Inferior parietal cortex (tissue), 1 donor: ENCODE data around the gene DERL3.

ENCODE experiments used
- DNase-seq: peaks from one replicate; pipeline ENCODE4 v3.0.0-alpha.2; 2016; ENCODE audit errors: extremely low spot score

DERL3 gene

DNA sequence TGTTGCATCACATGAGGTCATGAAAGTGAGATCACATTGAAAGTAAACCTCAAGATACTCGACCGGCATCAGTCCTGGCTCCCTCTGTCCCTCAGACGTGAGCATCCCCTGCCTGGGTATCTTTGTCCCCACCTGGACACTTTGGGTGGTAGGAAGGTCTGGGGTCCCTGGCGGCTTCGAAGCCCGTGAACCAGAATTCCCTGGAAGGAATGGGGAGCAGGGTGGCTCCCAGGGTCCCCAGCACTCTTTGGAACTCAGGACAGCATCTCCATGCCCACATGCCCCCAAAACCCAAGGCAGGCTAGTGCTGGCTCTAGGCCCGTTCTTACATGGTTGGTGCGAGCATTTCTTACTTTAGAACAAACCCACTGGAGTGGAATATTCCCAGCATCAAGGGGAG is 7.5 kb downstream of the DERL3 start:
- no peak for DNase-seq

DNA sequence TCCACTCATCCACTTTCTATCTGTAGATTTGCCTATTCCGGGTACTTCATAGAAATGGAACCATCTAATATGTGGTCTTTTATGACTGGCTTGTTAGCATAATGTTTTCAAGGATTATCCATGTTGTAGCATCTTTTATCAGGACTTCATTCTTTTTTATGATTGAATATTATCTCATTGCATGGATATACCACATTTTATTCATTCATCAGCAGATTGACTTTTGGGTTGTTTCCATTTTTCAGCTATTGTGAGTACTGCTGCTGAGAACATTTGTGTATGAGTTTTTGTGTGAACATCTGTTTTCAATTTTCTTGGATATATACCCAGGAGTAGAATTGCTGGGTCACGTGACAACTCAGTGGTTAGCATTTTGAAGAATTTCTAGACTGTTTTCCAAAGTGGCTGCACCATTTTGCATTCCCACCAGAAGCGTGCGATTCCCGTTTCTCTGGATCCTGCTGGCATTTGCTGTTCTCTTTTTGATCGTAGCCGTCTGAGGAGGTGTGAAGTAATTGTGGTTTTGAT is 8.9 kb downstream of the DERL3 start:
- DNase-seq = no peak

DNA sequence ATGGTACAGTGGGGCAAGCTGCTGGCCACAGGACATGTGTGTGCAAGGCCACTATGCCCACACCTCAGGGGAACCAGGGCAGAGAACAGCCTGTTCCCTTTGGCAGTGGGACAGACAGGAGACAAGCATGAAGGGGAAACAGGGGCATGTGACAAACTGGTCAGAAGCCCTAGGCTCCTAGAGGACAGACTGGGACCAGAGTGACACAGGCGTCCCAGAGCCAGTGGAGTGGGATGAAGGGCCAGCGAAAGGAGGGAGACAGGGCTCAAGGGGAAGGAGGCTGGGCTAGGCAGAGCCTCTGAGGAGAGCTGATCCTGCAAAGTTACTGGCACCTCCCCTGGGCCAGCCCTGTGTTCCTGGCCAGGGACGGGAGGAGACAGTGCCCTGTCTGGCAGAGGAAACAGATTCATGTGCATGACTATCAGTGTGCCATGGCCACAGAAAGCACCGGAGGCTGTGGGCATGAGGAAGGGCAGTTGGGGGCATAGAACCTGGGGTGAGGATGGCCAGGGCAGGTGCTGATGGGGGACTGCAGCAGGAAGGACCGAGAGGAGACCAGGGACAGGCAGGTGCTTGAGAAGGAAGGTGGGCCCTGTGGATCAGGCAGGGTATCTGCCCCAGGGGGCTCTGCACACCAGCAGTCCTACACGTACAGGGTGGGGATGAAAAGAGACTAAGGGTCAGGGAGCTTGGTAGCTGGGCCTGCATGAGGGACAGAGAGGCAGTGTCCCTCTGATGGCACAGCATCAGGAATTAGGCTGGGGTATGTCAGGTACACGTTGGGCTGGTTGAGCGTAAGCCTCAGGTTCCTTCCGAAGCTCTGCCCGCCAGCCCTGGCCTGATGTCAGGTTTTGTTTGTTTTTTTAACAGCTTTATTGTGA is 9.8 kb downstream of the DERL3 start:
- no peak for DNase-seq

DNA sequence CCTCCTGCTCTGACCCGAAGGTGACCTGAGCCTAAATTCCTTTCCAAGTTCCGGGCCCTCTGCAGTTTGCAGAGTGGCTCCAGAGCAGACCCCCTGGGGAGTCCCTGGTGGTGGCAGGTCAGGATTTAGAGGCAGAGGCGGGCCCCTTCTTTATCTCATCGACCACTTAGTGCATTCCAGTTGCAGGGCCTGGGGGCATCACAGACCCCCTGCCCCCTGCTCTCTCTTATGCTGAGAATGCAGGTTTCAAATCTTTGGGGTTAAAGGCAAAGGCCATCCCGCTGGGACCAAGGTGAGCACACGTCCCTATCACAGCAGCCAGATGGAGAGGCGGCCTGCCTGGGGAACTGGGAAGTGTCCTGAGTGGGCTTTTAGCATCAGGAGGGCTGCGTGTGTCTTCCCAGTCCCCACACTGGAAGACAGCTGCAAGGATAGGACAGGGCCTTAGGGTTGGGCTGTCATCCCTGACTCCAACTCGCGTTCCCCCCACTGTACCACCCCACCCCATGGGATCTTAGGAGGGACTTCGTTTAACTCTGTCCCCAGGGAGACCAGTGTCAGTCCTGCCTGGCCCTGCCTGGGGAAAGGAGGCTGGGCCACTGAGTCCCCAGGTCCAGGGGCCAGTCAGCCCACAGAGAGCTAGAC is 11.3 kb downstream of the DERL3 start:
- DNase-seq = no peak

DNA sequence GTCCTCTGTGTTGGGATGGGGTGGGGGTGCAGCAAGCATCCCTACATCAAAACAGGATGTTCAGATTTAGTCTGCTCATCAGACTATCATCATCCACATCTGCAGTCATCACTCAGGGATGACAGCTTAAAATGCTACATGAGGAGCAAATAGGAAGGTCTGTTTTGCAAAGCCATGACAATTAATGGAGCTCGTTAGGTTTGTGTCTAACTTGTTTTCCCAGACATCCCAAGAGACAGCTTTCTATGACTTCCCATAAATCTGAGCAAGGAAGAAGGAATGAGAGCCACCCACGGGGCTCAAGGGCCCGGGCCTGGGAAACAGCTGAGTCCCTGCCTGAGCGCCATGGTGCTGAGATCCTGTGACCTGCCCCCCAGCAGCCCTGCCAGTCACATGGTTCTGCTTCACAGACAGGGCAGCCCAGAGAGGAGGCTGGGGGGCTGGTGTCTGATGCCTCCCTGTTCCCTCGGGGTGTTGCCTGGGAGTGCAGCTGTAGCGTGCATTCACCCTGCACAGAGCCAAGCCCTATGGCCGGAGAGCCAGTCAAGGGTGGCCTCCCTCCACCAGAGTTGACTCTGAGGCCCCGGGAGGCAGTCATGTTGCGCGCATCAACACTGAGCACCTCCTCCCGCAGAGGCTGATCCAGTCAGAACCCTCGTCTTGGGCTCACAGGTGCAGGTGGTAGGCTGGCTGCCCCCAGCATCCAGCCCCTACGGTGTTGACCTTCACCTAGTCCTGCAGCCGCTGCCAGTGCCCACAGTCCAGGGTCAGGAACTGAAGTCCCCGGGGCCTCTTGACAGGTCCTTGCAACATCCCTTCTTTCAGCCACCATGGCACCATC is 12.1 kb downstream of the DERL3 start:
- DNase-seq = no peak

DNA sequence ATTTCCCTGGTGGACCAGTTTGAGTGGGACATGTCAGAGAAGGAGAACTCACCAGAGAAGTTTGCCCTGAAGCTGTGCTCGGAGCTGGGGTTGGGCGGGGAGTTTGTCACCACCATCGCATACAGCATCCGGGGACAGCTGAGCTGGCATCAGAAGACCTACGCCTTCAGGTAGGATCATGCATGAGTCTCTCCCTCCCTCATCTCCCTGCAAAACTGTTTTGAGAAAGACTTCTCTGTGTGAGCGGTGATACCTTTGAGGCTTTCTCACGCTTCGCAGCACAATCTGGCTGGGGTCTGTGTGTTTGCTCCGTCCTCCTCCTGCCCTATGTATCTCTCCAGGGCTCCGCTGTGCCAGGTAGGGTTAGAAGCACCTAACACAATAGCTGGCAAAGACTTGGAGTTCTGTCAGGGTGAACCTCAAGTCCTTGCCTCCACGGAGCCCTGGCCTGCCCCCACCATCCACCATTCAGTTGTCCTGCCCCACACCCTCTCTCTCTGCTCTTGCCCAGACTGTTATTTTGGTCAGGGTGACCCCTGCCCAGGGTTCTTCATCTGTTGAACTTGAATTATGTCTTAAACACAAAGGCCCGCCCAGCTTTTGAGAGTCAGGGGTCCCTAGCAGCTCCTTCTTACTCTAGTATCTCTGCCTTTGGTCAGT is 13.4 kb downstream of the DERL3 start:
- no peak for DNase-seq

DNA sequence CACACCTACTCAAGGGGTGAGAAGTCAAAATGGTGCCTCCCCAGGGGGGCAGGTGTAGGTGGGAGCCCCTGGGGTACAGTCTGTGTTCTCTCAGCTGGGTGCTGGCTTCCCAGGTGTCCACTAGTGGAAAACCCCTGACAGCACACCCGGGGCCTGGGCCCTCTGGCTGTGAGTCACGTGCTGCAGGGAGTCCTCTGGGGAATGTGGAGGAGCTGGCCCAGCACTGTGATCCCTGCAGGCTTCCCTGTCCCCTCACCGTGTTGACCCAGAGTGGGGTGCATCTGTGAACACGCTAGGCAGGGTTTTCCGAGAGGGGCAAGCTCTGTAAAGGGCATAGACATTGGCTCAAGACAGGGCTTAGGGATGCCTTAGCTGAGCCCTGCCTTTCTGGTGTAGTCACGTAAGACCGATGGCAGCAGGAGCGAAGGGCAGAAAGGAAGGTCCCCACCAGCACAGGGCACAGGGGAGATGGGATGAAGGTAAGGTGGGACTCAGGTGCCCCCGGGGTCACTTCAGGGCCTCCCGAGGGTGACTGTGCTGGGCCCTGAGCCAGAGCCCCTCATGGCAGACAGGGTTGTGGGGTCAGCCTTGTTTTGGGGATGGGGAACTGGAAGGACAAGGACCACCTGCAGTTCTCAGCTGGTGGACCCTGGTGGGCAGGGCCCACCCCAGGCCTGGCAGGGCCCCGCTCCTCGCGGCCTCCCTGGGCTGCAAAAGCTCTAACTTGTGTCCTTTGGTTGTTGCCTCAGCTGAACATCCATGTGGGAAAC is 14.1 kb downstream of the DERL3 start:
- no peak for DNase-seq

DNA sequence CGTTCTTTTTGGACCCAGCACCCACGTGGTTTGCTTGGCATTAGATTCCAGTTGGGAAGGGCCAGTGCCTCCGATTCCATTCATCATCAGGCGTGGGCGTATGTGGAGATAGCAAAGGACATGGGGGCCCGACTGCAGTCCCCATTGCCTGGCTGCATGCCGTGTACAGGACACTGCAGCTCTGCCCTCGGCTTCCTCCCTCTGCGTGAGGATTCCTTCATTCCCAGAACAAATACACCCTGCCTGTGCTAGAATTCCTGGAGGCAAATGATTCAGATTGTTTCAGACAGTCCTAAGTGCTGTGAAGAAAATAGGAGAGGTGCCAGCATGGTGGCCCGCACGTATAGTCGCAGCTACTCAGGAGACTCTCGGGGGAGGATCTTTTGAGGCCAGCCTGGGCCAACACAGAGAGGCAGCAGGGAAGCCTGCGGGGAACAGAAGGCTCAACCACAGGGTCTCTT is 15.4 kb downstream of the DERL3 start:
- no peak for DNase-seq

DNA sequence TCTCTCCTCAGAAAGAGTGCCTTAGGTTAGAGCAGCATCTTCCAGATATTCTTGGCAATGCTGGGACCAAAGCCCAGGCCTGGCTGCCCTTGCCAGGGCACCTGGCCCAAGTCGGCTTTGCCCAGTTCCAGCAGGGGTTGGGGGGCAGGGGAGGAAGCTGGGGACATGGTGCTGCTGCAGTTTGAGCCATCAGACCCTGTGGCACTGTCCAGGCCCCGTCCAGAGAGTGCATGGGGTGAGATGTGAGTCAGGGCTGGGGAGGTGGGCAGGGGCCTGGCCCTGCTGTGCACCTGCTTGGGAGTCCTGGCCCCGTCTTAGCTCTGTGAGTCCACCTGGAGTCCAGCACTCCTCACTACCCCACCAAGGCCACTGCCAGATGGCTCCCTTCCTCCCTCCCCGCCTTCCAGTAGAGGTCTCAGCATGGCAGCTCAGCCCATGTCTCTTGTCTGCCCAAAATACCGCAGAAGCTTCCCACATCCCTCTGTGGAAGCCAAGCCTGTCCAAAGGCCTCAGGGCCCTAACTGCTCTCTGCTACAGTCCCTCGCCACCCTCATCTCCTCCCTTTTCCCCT is 16.6 kb downstream of the DERL3 start:
- DNase-seq = no peak

DNA sequence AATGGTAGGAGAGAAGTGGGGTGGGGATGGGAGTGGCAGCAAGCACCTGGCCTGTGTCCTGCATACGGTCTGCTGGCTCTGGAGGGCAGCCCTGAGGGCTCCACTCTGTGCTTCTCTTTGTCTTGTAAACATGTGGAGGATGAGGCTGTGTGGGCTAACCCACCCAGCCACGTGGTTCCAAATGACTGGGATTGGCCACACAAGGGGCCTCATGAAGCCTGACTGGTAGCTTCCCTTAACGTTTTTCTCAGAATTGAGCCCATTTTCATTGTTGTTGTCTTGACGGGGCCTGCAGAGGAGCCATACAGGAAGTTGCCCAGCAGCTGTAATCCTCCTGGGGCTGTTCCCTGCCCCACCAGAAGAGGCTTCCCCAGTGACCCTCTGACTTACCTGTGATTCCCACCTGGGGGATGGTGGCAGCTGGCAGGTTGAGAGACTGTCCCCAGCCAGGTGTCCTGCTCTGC is 18.0 kb downstream of the DERL3 start:
- DNase-seq = no peak

DNA sequence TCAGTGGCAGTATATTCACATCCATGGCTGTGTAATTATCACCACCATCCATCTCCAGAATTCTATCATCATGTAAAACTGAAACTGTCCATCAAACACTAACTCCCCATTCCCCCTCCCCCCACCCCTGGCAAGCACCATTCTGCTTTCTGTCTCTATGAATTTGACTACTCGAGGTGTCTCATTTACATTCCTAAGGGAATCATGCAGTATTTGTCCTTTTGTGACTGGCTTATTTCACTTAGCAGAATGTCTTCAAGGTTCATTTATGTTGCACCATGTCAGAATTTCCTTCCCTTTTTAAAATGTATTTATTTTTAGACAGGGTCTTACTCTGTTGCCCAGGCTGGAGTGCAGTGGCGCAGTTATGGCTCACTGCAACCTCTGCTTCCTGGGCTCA is 20.3 kb downstream of the DERL3 start:
- no peak for DNase-seq

DNA sequence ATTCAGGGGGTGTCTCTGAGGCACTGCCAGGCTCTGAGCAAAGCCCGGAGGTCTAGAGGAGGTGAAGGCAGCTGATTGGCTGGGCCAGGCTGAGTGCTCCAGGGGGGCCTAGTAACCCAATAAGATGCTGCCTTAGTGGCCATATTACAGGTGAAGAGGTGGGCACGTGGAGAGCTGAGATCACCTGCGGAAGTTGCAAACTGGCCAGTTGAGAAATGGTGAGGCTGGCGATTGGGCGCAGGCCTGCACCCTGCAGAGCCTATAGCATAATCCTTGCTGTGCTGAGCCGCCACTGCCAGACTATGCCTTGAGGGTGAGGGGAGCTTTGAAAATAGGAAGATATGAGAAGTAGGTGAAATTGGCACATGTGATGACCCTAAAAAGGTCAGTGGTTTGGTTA is 21.7 kb downstream of the DERL3 start:
- no peak for DNase-seq

DNA sequence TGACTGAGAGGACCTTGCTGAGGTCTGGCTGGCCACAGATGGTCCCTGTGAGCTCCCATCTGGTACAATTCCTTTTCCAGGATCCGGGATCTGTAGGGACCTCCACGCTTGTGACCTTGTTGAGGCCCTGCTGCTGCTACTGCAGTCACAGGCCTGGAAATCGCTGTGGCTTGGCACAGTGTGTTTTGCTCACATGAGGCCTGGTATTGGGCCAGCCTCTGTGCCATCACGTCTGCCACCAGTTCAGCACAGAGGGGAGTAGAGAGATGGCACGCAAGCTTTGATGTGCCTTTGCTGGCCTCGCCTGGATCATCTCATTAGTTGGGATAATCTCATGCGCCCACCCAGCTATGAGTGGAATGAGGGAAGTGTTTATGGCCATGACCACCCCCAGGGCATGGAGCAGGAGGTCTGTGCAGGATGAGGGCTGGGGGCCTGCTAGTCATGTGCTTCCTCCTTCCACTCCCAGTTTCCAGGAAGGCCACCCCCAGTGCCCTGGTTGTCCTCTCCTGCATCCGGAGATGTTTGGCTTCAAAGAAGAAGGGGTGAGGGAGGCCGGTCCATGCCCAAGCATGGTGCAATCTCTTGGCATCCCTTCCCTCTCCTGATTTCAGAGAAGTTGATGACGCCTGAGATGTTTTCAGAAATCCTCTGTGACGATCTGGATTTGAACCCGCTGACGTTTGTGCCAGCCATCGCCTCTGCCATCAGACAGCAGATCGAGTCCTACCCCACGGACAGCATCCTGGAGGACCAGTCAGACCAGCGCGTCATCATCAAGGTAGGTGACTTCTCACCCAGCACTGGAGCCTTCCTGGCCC is 22.4 kb downstream of the DERL3 start:
- DNase-seq = no peak

DNA sequence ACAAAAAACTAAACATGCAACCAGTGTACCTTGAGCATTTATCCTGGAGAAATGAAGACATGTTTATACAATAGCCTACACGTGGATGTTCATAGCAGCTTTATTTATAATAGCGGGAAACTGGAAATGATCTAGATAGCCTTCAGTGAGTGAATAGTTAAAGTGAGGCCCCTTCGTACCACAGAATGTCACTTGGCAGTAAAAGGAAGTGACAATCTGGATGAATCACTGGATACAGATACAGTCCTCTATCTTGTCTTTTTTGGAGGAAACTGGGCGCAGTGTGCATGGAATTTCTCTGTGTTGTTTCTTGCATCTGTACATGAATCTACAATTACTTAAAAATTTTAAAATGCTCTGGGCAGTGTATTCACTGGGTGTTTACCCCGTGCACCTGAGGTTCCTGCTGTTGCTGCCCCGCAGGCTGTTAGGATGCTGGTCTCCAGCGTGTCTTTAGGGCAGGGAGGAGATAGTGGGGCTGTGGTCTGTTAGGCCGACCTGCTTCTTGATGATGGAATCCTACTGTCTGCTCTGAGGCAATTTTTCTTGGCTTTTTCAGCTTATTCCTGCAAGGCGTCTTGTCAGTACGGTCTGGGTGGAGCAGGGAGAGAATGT is 23.2 kb downstream of the DERL3 start:
- DNase-seq = no peak

DNA sequence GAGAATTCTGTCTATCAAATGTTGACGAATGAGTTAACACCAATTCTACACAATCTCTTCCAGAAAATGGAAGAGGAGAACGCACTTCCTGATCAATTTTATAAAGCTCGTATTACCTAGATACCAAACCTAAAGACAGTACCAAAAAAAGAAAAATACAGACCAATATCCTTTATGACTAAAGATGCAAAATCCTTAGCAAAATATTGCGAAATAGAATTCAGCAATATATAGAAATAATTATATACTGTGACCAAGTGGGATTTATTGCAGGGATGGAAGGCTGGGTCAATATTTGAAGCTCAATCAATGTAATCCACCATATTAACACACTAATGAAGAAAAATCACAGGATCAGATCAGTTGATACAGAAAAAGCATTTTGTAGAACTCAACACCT is 26.4 kb downstream of the DERL3 start:
- DNase-seq = no peak

DNA sequence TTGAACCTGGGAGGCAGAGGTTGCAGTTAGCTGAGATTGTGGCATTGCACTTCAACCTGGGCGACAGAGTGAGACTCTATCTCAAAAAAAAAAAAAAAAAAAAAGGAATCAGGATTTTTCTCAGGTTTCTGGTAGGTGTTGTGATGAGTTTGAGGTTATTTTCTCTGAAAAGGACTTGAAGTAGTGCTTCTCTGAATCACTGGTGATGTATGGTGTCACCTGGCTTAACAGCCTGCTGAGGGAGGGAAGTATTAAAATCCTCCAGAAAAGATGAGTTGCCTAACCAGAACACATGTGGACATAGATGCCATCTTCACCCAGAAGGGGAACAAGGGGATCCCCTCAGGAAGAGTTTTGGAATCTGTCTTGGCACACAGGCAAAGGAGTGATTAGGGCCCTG is 32.0 kb downstream of the DERL3 start:
- DNase-seq = no peak

DNA sequence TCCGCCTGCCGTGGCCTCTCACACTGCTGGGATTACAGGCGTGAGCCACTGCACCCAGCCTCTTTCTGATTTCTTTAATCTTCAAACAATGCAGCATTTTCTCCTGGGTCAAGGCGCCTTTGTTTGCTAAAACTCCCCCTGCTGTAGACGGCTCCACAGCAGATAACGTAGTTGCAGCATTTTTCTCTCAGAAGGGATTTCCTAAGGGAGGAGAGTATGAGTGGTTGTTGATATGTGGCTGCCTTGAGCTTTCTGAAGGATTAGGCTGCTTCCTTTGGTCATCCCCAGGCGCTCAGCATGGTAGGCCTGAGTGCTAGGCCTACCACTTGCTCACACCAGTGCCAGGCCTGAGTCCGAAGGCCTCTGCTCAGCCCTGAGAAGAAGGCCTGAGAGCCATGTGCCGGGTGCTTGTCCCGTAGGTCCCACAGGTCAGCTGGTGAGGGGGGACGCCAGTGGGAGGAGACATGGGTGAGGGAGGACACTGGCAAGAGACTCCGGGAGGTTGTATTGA is 34.0 kb downstream of the DERL3 start:
- DNase-seq = no peak

DNA sequence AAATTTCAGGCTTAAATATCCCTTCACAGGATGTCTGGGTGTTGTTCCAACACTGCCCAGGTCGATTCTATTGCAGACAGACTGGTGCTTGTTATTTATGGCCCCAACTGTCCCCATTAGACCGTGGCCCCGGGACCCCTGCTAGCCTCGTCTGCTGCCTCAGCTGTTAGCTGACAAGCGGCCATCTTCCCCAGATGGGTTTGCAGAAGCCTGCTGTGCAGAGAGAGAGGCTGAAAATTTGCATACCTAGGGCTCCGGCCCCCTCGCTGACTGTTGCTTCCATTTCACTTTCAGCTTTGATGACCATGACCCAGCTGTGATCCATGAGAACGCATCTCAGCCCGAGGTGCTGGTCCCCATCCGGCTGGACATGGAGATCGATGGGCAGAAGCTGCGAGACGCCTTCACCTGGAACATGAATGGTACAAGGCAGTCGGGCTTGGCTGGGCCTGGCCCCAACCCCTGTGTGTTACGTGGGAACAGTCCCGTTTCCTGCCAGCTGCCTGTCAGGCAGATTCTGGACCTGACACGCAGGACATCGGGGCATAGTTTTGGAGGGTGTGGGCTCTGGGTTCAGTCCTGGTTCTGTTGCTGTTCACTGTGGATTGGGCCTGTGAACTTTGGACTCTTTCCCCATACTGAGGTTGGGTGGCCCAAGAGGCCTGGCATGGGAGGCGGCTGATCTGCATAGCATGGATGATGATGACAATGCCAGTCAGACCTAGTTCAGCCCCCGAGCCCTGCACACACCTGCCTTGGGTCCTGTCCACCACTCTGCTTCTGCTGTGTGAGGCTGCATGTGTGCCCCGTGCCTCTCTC is 35.6 kb downstream of the DERL3 start:
- no peak for DNase-seq
